Articular chondrocyte of knee joint (primary cell): Measurements from ENCODE around the gene KRTAP5-7. TPM values are rescaled to one million over a fixed set of nuclear protein-coding genes. Genes with fewer than 3 reads are reported as not detected.

ENCODE experiments used
- small RNA-seq: library from RNA; depleted of rRNA; stranded (forward); fragments of <200 nt; gene quantifications from one replicate; pipeline ENCODE3, GENCODE V24; 2012
- total RNA-seq: library from RNA; depleted of rRNA; stranded (reverse); fragments of >200 nt; gene quantifications from 2 replicates; pipeline ENCODE4 v1.2.3, GENCODE V29; 2012

KRTAP5-7 gene, protein sequence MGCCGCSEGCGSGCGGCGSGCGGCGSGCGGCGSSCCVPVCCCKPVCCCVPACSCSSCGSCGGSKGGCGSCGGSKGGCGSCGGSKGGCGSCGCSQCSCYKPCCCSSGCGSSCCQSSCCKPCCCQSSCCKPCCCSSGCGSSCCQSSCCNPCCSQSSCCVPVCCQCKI
- 0.13 and 0.22 TPM in 2 replicates for total RNA-seq

DNA sequence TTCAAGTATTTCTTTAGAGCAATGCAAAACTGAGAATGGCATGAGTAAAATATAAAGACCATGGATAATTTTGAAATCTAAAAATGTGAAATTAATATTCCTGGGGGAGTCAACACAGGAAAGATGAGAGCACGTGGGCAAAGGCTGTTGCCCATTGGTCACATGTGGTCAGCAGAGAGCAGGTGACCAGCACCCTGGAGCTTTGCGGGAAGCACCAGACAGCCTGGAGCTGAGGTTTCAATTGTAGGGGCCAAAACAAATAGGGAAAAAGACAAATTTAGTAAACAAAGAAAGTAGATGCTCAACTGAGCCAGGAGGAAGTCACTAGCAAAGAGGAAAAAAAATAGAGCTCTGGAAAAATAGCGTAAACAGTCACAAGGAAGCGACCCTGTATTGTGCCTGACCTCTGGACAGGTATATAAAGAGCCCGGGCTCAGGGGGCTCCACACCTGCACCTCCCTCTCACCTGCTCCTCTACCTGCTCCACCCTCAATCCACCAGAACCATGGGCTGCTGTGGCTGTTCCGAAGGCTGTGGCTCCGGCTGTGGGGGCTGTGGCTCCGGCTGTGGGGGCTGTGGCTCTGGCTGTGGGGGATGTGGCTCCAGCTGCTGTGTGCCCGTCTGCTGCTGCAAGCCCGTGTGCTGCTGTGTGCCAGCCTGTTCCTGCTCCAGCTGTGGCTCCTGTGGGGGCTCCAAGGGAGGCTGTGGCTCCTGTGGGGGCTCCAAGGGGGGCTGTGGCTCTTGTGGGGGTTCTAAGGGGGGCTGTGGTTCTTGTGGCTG lies at the start of gene KRTAP5-7:
KRTAP5-7 (plus strand) TSS at position 472 of the 780 bp plus-strand sequence; CDS start at position 506, 34 bp downstream.

DNA sequence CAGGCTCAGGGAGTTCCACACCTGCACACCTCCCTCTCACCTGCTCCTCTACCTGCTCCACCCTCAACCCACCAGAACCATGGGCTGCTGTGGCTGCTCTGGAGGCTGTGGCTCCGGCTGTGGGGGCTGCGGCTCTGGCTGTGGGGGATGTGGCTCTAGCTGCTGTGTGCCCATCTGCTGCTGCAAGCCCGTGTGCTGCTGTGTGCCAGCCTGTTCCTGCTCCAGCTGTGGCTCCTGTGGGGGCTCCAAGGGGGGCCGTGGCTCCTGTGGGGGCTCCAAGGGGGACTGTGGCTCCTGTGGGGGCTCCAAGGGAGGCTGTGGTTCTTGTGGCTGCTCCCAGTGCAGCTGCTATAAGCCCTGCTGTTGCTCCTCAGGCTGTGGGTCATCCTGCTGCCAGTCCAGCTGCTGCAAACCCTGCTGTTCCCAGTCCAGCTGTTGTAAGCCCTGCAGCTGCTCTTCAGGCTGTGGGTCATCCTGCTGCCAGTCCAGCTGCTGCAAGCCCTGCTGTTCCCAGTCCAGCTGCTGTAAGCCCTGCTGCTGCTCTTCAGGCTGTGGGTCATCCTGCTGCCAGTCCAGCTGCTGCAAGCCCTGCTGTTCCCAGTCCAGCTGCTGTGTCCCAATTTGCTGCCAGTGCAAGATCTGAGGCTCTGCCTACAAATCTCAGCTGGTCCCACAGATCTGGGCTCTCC lies 11.1 kb downstream of the KRTAP5-7 start, which contains the start of gene KRTAP5-8:
KRTAP5-8 (plus strand) TSS at position 49 of the 689 bp plus-strand sequence; CDS start at position 80, 31 bp downstream.

DNA sequence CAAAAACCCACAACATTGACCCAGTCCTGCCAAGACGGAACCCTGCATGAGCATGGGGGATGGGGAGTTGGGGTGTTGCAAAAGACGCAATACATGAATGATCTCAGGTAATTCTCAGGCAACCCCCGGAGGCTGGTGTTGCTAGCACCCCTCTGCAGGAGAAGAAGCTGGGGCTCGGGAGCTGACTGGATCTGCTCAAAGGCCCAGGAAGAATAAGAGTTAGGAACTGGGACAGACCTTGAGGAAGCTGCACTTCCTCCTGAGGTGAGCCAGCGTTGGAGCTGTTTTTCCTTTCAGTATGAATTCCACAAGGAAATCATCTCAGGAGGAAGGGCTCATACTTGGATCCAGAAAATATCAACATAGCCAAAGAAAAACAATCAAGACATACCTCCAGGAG lies 21.1 kb downstream of the KRTAP5-7 start, which contains the start of gene KRTAP5-9:
KRTAP5-9 (plus strand) TSS at position 301 of the 400 bp plus-strand sequence. CDS start 238 bp downstream, outside the sequence.

DNA sequence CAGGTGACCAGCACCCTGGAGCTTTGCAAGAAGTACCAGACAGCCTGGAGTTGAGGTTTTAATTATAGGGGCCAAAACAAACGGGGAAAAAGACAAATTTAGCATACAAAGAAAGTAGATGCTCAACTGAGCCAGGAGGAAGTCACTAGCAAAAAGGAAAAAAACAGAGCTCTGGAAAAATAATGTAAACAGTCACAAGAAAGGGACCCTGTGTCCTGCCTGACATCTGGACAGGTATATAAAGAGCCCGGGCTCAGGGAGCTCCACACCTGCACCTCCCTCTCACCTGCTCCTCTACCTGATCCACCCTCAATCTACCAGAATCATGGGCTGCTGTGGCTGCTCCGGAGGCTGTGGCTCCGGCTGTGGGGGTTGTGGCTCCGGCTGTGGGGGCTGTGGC lies 38.2 kb downstream of the KRTAP5-7 start, which contains the start of gene KRTAP5-10:
KRTAP5-10 (plus strand) TSS at position 301 of the 400 bp plus-strand sequence; CDS start at position 326, 25 bp downstream.

Small RNA genes lying within 50 kb of the gene (small RNA-seq; reads per million reads assigned to genes)
- gene AP000867.1, result not detected

Other genes with a start within 250 kb of the KRTAP5-7 start
- 21.8 and 25.6 TPM in 2 replicates for gene DHCR7, start 78.9 kb upstream of the KRTAP5-7 start, total RNA-seq
- gene NADSYN1, start 74.1 kb upstream of the KRTAP5-7 start, total RNA-seq, result 49.1 and 49.2 TPM in 2 replicates
- gene KRTAP5-8, start 10.8 kb downstream of the KRTAP5-7 start, total RNA-seq, result 0.22 and 0.26 TPM in 2 replicates
- 0.39 TPM in 1 of 2 replicates, not detected in the other for gene KRTAP5-9, start 21.2 kb downstream of the KRTAP5-7 start, total RNA-seq
- not detected in 2 replicates for gene KRTAP5-10, start 38.3 kb downstream of the KRTAP5-7 start, total RNA-seq
- gene KRTAP5-11, start 55.6 kb downstream of the KRTAP5-7 start, total RNA-seq, result not detected in 2 replicates